K562 (cell line): ENCODE results near the gene TNNT3. TPM values are rescaled to one million over a fixed set of nuclear protein-coding genes. Genes with fewer than 3 reads are reported as not detected.

Experiments
- ATAC-seq: fragments of 200-7000 bp; cut with Tn5 transposase; 3 replicates; pipeline ENCODE4 v1.9.1; 2020; ENCODE audit warnings: moderate library complexity
- BruUV-seq: library from RNA; stranded (reverse); fragments of 400-500 nt; replicated peaks from 2 replicates; lab custom pipeline; 2021; lab: Mats Ljungman, UMichigan
- CTCF ChIA-PET: fragments of 300-600 bp; formaldehyde crosslinking; extraction: SDS; loops from one replicate; lab custom pipeline; 2021; ENCODE audit warnings: low intra/inter-chr PET ratio; lab: Yijun Ruan, JAX
- POLR2A ChIA-PET: fragments of 300-600, 350-650 bp; sonication (Branson Sonifier 250); formaldehyde crosslinking; extraction: SDS; loops from one replicate; lab custom pipeline; 2021; ENCODE audit warnings: antibody characterized with exemption, inconsistent platforms; lab: Yijun Ruan, JAX
- DNase-seq, 4 experiments: peaks; one replicate each; pipeline versions ENCODE4 v3.0.0 to v3.0.0-alpha.2; 2011 to 2018; ENCODE audit warnings: low spot score in 3 of 4, mixed read lengths in 3 of 4; ENCODE audit errors: extremely low read depth in 1 of 4
- FAIRE-seq: peaks from 2 replicates; lab custom pipeline; 2011; peaks lifted over from hg19 to GRCh38; lab: Jason Lieb, UNC
- H2AFZ ChIP-seq: 2 replicates; pipeline ENCODE4 v1.6.0; 2011; ENCODE audit warnings: low read depth, low read length, control low read depth, inconsistent platforms
- H3K27ac ChIP-seq: fragments of 200-600 bp; 3 replicates; pipeline ENCODE4 v1.8.0; 2011; ENCODE audit warnings: low read depth, mild to moderate bottlenecking, control low read depth, inconsistent platforms, low read length, moderate library complexity, mixed read lengths; ENCODE audit errors: extremely low read depth
- H3K27me3 ChIP-seq, 2 experiments: fragments of 300-600 bp in 1 of 2; 2 replicates in 1 of 2; 3 replicates in 1 of 2; pipeline versions ENCODE4 v1.6.0 to v1.8.0; 2011; ENCODE audit warnings: inconsistent platforms in 2 of 2, low read length in 2 of 2, mild to moderate bottlenecking in 1 of 2, mixed read lengths in 1 of 2, moderate library complexity in 1 of 2; ENCODE audit not compliant: control insufficient read depth in 2 of 2, insufficient read depth in 2 of 2
- H3K36me3 ChIP-seq: fragments of 300-600 bp; 3 replicates; pipeline ENCODE4 v1.8.0; 2011; ENCODE audit warnings: mild to moderate bottlenecking, low read length, inconsistent platforms; ENCODE audit not compliant: control insufficient read depth, insufficient read depth
- H3K4me1 ChIP-seq, 2 experiments: fragments of 200-600 bp in 1 of 2; replicated peaks in 1 of 2; 2 replicates in 1 of 2; 3 replicates in 1 of 2; pipeline versions ENCODE4 v1.5.1 to v1.8.0; 2011; ENCODE audit warnings: inconsistent platforms in 2 of 2, low read length in 2 of 2, mild to moderate bottlenecking in 1 of 2, mixed read lengths in 1 of 2, moderate library complexity in 1 of 2; ENCODE audit not compliant: control insufficient read depth in 2 of 2, insufficient read depth in 2 of 2
- H3K4me2 ChIP-seq: 2 replicates; pipeline ENCODE4 v1.6.1; 2011; ENCODE audit warnings: low read length, control low read depth, inconsistent platforms, mixed read lengths; ENCODE audit not compliant: insufficient read depth
- H3K4me3 ChIP-seq: fragments of 200-600 bp; sonication (generic), shearing (Covaris generic); 2 replicates; pipeline ENCODE4 v1.5.1; 2016; ENCODE audit warnings: control low read depth, inconsistent platforms
- H3K79me2 ChIP-seq: fragments of 200-600 bp; 3 replicates; pipeline ENCODE4 v1.8.0; 2011; ENCODE audit warnings: low read length, inconsistent platforms; ENCODE audit not compliant: control insufficient read depth, insufficient read depth
- H3K9ac ChIP-seq, 2 experiments: 2 replicates each; pipeline versions ENCODE4 v1.6.0 to v1.6.1; 2011; ENCODE audit warnings: low read depth in 2 of 2, low read length in 2 of 2, control low read depth in 1 of 2, inconsistent platforms in 1 of 2, mild to moderate bottlenecking in 1 of 2, mixed read lengths in 1 of 2; ENCODE audit not compliant: insufficient read depth in 1 of 2
- H3K9me1 ChIP-seq: one replicate; pipeline ENCODE4 v1.6.0; 2011; ENCODE audit warnings: inconsistent platforms, mild to moderate bottlenecking, low read length, moderate library complexity; ENCODE audit not compliant: control insufficient read depth, insufficient read depth
- H3K9me3 ChIP-seq: replicated peaks from 2 replicates; pipeline ENCODE4 v1.5.1; 2011; ENCODE audit warnings: low read depth, low read length, inconsistent platforms; ENCODE audit not compliant: control insufficient read depth, insufficient read depth
- H4K20me1 ChIP-seq: replicated peaks from 2 replicates; pipeline ENCODE4 v1.6.1; 2011; ENCODE audit warnings: low read length, inconsistent platforms, mixed read lengths; ENCODE audit not compliant: control insufficient read depth, insufficient read depth
- EHMT2 ChIP-seq: fragments of 450-650 bp; IDR thresholded peaks from 2 replicates; pipeline ENCODE4 v1.6.1; 2018; ENCODE audit warnings: antibody characterized with exemption
- HNRNPUL1 ChIP-seq: fragments of 200-400 bp; formaldehyde crosslinking; IDR thresholded peaks from 2 replicates; pipeline ENCODE4 v1.6.1; 2017; ENCODE audit warnings: low read length
- SOX6 ChIP-seq: fragments of 450-650 bp; IDR thresholded peaks from 2 replicates; pipeline ENCODE4 v1.6.1; 2014; ENCODE audit warnings: mild to moderate bottlenecking
- TBP ChIP-seq: optimal IDR thresholded peaks from 2 replicates; pipeline ENCODE3; 2011; ENCODE audit warnings: low read depth, low read length, improper control_type of control experiment
- WGBS: fragments of 100-300 bp; shearing (Covaris generic); methylation state at CpG from one replicate; pipeline ENCODE4 v1.1.6; 2016; ENCODE audit warnings: low coverage, mixed read lengths; ENCODE audit not compliant: insufficient coverage; ENCODE audit errors: missing lambda C conversion rate; 5-methylcytosine and 5-hydroxymethylcytosine counted together
- in situ Hi-C: fragments of 300-500 bp; cut with MboI; formaldehyde crosslinking; loops from 4 replicates; pipeline ENCODE4 v1.15.0; 2018; ENCODE audit warnings: inconsistent platforms, mixed read lengths
- intact Hi-C: fragments of 100-400 bp; cut with micrococcal nuclease; formaldehyde crosslinking; loops from 2 replicates; pipeline ENCODE4 v1.14.2; 2022
- polyA plus RNA-seq, 8 experiments: library from polyadenylated mRNA; depleted of rRNA in 4 of 8; stranded (reverse) in 5 of 8; unstranded in 3 of 8; fragments of >200 nt; fragmentation: Nextera tagmentation in 2 of 8; fragmentation: Illumina TruSeq in 1 of 8; extraction: Ambion mirVana in 2 of 8; extraction: Trizol in 1 of 8; gene quantifications; 2 replicates each; pipeline versions ENCODE4 v1.2.1 to v1.2.3, GENCODE V29; 2011 to 2014; ENCODE audit warnings: inconsistent platforms in 1 of 8, missing spikeins in 1 of 8
- total RNA-seq, 7 experiments: library from RNA; depleted of rRNA in 6 of 7; stranded (reverse); fragments of >200 nt in 6 of 7; fragmentation: Illumina TruSeq in 2 of 7; extraction: Trizol in 2 of 7; gene quantifications; 2 replicates each; pipeline versions ENCODE4 v1.2.1 to v1.2.3, GENCODE V29; 2011 to 2021; ENCODE audit warnings: low replicate concordance in 1 of 7

The TNNT3 gene
- total and polyA plus RNA-seq, 9 of the 15 experiments (the other 6 are each of a cell fraction or from before 2014, with no cell fraction given): 0.10 TPM; not detected in 8

DNA sequence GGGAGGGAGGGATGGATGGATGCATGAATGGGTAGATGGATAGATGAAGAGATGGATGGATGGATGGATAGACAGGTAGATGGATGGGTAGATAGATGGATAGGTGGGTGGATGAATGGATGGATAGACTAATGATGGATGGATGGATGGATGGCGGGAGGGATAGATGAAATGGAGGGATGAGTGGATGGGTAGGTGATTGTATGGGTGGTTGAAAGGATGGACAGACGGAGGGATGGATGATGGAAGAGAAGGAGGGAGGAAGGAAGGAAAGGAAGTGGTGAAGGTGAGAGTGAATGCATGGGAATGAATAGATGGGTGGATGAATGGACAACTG, 3.7 kb upstream of the TNNT3 start:
- in situ Hi-C loops (loop anchor here (5.0 kb wide), 1 partner anchor 33 kb away; no protein-coding TSS in a partner anchor), intact Hi-C loops (loop anchor here (1.0 kb wide), 1 partner anchor 22 kb away; no protein-coding TSS in a partner anchor)
- Histone ChIP-seq H3K4me1 (peaks cover 0 to 25% of the 10 kb centered on the region in 2 experiments; a peak in 1 of 5 replicates), H3K9me3 (no peaks in the 10 kb centered on the region; the same call in 1 of the 2 replicates), H3K27ac (no peak overlapping the region), H4K20me1 (peaks cover 2% of the 10 kb centered on the region; the same call in 1 of the 2 replicates), H2AFZ (no peak overlapping the region), H3K4me3 (no peak overlapping the region), H3K9me1 (no peaks in the 10 kb centered on the region), H3K36me3 (no peaks in the 10 kb centered on the region), H3K79me2 (no peaks in the 10 kb centered on the region), H3K9ac (no peak overlapping the region), H3K4me2 (no peak overlapping the region), H3K27me3 (peaks cover 15 to 43% of the 10 kb centered on the region in 2 experiments; a peak in 4 of 5 replicates)
- no peak for FAIRE-seq
- ChIA-PET CTCF (no interaction called here), POLR2A (no interaction called here)
- no TSS peak for BruUV-seq
- WGBS: 0% methylated on average over 1 of the region's 2 CpGs
- no peak for DNase-seq
- ATAC-seq: no peak
- TF ChIP-seq EHMT2: 0 out of 2 replicates have a peak, but pooled peaks have one; percentile 15
- TF ChIP-seq SOX6: no peak

DNA sequence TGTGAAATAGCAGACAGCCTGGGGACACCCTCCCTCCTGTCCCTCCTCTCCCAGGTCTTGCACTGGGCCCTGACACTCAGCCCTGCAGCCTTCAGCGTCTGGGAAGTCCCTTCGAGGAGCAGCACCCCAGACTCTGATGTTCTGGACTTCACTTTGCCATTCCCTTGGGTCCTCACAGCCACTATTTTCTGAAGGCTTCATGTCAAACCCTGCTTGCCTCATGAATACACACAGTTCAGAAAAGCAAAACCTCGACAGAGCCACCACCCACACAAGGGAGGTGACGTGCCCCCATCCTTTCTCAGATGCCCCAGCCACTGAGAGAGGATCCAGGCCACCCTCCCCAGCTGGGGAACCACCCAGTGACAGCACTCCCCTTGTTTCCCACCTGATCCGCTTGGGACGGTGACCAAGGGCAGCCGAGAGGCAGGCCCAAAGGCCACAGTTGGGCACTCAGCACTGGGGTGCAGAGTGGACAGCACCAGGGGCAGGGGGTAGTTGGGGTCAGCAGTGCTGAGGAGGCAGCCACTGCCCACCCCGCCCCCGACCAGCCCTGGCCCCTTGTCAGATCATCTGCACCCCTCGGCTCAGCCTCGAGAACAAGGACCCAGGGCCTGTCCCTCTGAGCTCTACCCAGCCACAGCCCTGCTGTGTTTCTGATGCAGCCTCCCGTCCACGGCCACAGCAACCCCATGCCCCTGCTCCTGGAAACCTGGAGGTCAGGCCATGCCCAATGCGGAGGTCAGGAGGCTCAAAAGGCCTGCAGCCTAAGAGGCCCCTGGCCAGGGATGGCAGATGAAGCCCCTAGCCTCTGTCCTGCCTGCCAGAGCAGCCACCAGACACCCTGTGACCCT, 3.1 kb upstream of the TNNT3 start:
- Histone ChIP-seq H3K36me3 (no peaks in the 10 kb centered on the region), H3K27ac (no peak overlapping the region), H3K79me2 (no peaks in the 10 kb centered on the region), H3K9ac (no peak overlapping the region), H4K20me1 (peaks cover 2% of the 10 kb centered on the region; the same call in 1 of the 2 replicates), H3K4me3 (no peak overlapping the region), H3K9me3 (no peaks in the 10 kb centered on the region; the same call in 1 of the 2 replicates), H3K27me3 (peaks cover 12 to 49% of the 10 kb centered on the region in 2 experiments; a peak in 4 of 5 replicates), H3K4me1 (peaks cover 0 to 31% of the 10 kb centered on the region in 2 experiments; a peak in 1 of 5 replicates), H2AFZ (no peak overlapping the region), H3K9me1 (no peaks in the 10 kb centered on the region), H3K4me2 (no peak overlapping the region)
- TF ChIP-seq TBP: no peak
- no peak for TF ChIP-seq HNRNPUL1
- no peak for DNase-seq
- BruUV-seq: no TSS peak
- ChIA-PET POLR2A (interaction anchor here (0.6 to 0.8 kb wide), 2 partner anchors 20 to 24 kb away, joined by 3 read pairs; no protein-coding TSS in a partner anchor), CTCF (no interaction called here)
- FAIRE-seq: no peak
- intact Hi-C loops: loop anchor here (1.0 kb wide), 1 partner anchor 23 kb away; no protein-coding TSS in a partner anchor
- in situ Hi-C loops: loop anchor here (5.0 kb wide), 1 partner anchor 34 kb away; no protein-coding TSS in a partner anchor
- no peak for ATAC-seq
- WGBS: 0% methylated on average over 12 of the region's 14 CpGs
